HG02678 (cell line): ENCODE data around the gene ARHGAP33.

Experiments used
- ATAC-seq: cut with Tn5 transposase; IDR thresholded peaks from one replicate; pipeline ENCODE4 v1.9.1; 2021; ENCODE audit warnings: mild to moderate bottlenecking, moderate library complexity; ENCODE audit not compliant: unreplicated experiment

ARHGAP33 gene

GRCh38 chr19:35777961-35778360, 2.6 kb downstream of the ARHGAP33 start:
- ATAC-seq = no peak

- no peak for ATAC-seq
These were observed 3.7 kb downstream of the ARHGAP33 start for GRCh38 chr19:35779033-35779432.

- no peak for ATAC-seq
These were observed 4.7 kb downstream of the ARHGAP33 start for GRCh38 chr19:35780058-35780457.

- ATAC-seq = no peak
These were observed 5.4 kb downstream of the ARHGAP33 start for GRCh38 chr19:35780717-35781116.

GRCh38 chr19:35781650-35782049, 6.3 kb downstream of the ARHGAP33 start:
- ATAC-seq = no peak

GRCh38 chr19:35782589-35782988, 7.2 kb downstream of the ARHGAP33 start:
- ATAC-seq = no peak

GRCh38 chr19:35783469-35784434, 8.4 kb downstream of the ARHGAP33 start:
- no peak for ATAC-seq

GRCh38 chr19:35784503-35785338, 9.4 kb downstream of the ARHGAP33 start:
- no peak for ATAC-seq

GRCh38 chr19:35785339-35785627, 9.9 kb downstream of the ARHGAP33 start:
- no peak for ATAC-seq

- no peak for ATAC-seq
These were observed 11.2 kb downstream of the ARHGAP33 start for GRCh38 chr19:35786299-35787160.

- ATAC-seq = no peak
These were observed 11.9 kb downstream of the ARHGAP33 start for GRCh38 chr19:35787227-35787799.

- ATAC-seq = no peak
These were observed 13.0 kb downstream of the ARHGAP33 start for GRCh38 chr19:35788205-35788960.

- no peak for ATAC-seq
These were observed 14.0 kb downstream of the ARHGAP33 start for GRCh38 chr19:35789195-35789977.

GRCh38 chr19:35789978-35790944, 14.9 kb downstream of the ARHGAP33 start:
- ATAC-seq = no peak

- no peak for ATAC-seq
These were observed 15.8 kb downstream of the ARHGAP33 start for GRCh38 chr19:35790981-35791813.

GRCh38 chr19:35791814-35792279, 16.5 kb downstream of the ARHGAP33 start:
- no peak for ATAC-seq

GRCh38 chr19:35792312-35792711, 16.9 kb downstream of the ARHGAP33 start:
- no peak for ATAC-seq
